GM10266 (cell line): Measurements from ENCODE around the gene LDB2.

Experiments used
- DNase-seq: peaks from one replicate; pipeline ENCODE4 v3.0.0; 2012; ENCODE audit errors: extremely low spot score
- TF ChIP-seq, protein P1 (sequence below): IDR thresholded peaks from 2 replicates; pipeline ENCODE4 v1.5.1; 2012; ENCODE audit warnings: mild to moderate bottlenecking, low read depth; ENCODE audit not compliant: control insufficient read depth, insufficient read depth; ENCODE audit errors: missing control alignments

The LDB2 gene

DNA sequence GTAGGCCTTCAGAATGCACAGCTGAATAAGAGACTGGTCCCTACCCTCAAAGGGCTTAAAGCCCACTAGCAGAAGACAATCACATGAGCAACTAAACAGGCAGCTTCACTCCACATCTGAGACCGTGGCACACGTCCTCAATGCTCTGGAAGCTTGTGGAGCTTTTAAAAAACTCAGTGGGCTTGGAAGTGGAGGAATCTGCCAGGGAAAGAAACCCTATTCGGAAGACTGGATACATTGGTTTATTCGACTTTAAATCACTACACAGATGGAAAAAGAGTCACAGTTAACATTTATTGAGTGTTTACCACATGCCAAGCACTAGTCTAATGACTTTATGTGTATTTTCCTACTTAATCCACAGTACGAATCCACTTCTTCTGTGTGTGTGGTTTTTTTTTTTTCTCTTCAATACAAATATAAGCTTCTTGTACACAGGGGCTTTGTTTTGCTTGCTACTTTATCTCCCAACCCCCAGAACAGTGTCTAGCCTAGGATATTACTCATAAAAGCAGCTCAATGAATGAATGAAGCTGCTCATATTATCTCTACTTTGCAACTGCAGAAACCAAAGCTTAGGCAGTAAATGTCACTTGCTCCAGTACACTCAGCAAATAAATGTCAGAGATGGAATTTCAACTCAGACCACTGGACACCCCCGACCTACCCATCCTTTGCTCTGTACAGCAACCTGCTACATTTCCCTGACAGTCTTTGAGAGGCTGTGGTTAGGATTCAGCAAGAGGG, 137.7 kb downstream of the LDB2 start:
- TF ChIP-seq, protein P1, sequence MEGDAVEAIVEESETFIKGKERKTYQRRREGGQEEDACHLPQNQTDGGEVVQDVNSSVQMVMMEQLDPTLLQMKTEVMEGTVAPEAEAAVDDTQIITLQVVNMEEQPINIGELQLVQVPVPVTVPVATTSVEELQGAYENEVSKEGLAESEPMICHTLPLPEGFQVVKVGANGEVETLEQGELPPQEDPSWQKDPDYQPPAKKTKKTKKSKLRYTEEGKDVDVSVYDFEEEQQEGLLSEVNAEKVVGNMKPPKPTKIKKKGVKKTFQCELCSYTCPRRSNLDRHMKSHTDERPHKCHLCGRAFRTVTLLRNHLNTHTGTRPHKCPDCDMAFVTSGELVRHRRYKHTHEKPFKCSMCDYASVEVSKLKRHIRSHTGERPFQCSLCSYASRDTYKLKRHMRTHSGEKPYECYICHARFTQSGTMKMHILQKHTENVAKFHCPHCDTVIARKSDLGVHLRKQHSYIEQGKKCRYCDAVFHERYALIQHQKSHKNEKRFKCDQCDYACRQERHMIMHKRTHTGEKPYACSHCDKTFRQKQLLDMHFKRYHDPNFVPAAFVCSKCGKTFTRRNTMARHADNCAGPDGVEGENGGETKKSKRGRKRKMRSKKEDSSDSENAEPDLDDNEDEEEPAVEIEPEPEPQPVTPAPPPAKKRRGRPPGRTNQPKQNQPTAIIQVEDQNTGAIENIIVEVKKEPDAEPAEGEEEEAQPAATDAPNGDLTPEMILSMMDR: no peak
- DNase-seq: no peak

DNA sequence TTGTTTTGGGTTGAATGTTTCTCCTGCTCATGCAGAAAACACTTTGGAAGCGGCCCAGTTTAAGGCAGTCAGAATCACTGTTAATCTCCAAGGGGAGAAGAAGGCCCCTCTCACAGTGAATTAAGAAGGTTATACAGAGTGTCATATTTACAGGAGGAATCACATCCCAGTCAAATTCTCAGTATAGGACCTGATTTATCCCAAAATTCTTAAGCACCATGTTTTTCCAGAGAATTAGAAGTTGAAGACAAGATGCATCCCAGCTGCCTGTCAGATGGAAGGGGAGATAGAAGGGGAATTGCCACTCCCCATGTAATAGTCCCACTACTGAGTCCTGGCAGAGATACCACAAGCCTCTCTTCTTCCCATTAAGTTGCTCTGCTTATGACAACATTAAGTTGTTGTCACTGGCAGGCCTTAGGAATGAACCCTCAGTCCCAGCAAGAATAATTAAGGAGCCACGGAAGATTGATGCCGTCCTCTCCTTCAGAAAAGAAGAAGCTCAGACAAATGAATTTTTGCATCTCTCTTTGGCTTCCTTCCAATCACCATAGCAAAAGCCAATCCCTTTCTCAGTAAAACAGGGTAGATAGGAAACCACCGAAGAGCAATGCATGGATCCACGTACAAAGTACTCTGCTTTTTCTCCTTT, 138.4 kb downstream of the LDB2 start:
- no peak for DNase-seq

DNA sequence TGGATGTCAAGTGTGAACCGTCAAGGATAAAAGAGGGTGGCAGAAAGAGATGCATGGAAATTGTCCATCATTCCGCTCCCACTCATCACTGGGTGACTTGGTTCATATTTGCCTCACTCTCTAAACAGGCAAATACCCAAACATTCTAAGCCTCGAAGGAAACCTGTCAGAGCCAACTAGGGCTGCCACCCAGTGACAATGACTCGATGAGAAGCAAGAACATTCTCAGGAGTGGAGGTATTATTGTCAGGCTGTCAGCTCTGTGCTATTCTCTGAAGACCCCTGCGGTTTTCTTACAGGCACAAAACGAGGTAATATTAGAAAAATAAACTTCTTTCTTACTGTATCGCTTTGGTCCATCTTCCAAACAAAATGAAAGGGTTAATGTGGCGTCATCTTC, 139.6 kb downstream of the LDB2 start:
- TF ChIP-seq, protein P1: no peak

More for the DNA sequence above, 138.4 kb downstream of the LDB2 start:
- TF ChIP-seq, protein P1: no peak

DNA sequence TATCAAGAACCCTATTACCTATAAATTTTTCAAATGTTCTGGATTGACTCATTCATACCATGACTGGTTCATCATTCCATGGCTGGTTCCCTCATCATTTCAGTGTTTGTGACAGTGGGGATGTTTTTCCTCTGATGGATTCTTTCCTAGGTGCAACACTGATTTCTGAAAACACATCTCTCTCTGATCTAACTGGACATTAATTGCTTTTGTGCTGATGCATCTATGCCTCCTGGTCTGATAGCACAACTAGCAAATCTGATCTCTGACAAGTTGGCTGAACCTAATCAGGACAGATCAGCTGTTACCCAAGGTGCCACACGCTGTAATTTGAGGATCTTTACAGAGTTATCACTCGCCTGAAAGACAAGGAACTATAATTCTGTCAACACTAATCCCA, 140.2 kb downstream of the LDB2 start:
- no peak for DNase-seq
- TF ChIP-seq, protein P1: no peak

More for the DNA sequence above, 139.6 kb downstream of the LDB2 start:
- no peak for DNase-seq

DNA sequence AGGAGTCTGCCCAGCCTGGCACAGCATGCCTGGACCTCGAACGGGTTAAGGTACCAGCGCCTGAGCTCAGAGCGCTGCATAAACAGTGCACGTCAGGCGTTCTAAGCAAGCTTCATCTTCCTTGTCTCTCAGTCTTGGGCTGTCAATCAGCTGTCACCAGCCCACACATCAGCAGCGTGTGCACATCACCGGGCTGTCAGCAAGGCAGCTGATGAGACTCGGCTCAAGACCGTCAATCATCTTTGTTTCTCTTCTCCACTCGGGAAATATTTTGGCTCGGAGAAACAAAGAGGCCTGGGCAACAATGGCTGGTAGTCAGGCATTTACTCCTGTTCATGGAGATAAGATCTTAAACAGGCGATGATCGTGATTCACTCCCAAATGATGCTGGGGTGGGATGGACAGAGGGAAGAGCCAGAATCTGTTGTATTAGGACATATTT, 141.3 kb downstream of the LDB2 start:
- DNase-seq: no peak
- TF ChIP-seq, protein P1: no peak

DNA sequence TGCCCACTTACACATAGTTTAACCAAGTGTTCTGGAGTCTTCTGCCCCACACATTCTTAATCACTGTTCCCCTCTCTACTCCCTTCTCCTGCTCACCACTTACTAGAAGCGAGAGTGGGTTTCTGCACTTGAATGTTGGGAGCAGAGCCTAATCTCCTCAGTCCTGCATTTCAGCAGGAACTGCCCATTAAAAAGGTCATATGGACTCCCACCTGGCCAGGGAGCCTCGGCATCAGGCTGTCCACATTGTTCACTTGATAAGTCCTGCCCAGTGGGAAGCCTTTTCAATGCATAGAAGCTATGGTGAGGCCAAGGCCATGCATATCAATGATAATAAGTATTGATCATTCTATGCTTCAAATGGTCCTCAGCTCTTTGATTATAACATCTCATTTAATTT, 144.3 kb downstream of the LDB2 start:
- no peak for DNase-seq
- TF ChIP-seq, protein P1: no peak

DNA sequence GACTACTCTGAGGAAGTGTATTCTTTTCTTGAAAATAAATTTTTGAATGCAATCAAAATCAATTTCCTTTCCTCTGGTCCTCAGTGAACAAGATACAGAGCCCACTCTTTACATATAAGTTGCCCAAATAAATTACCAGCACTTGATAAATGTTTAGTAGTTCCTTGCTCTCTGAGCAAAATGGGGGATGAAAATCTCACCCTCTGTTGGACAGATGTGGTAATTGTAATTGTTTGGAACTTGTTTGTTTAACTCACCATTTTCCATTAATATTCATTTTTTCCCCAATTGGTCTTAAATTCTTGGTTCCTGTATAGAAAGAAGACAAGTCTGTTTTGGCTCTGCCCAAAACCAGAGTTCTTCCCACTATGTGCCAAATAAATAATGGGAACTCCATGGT, 146.3 kb downstream of the LDB2 start:
- TF ChIP-seq, protein P1: no peak
- no peak for DNase-seq
